HEK293 (cell line): ENCODE data around the gene SIK3.
A peak's percentile ranks its signal among the peaks of the same experiment; 100 is the strongest.

Source experiments
- KLF17 ChIP-seq: fragments of 450-650 bp; formaldehyde crosslinking; IDR thresholded peaks from 2 replicates; pipeline ENCODE4 v1.5.1; 2016; ENCODE audit warnings: missing biosample characterization, missing genetic modification characterization
- KLF8 ChIP-seq: fragments of 450-650 bp; formaldehyde crosslinking; IDR thresholded peaks from 2 replicates; pipeline ENCODE4 v1.5.1; 2016; ENCODE audit warnings: missing biosample characterization, missing genetic modification characterization
- PATZ1 ChIP-seq: fragments of 450-650 bp; formaldehyde crosslinking; IDR thresholded peaks from 2 replicates; pipeline ENCODE4 v1.5.1; 2016; ENCODE audit warnings: missing biosample characterization, missing genetic modification characterization
- PRDM2 ChIP-seq: fragments of 450-650 bp; formaldehyde crosslinking; IDR thresholded peaks from 2 replicates; pipeline ENCODE4 v1.5.1; 2016; ENCODE audit warnings: missing biosample characterization, missing genetic modification characterization, borderline replicate concordance
- REST ChIP-seq: fragments of 450-650 bp; formaldehyde crosslinking; IDR thresholded peaks from 2 replicates; pipeline ENCODE4 v1.5.1; 2016; ENCODE audit warnings: missing biosample characterization, missing genetic modification characterization
- TCF7L2 ChIP-seq: IDR thresholded peaks from 2 replicates; pipeline ENCODE4 v1.6.1; 2011; ENCODE audit warnings: low read depth, mild to moderate bottlenecking, inconsistent platforms, low read length, moderate library complexity, borderline replicate concordance
- YY1 ChIP-seq: fragments of 450-650 bp; formaldehyde crosslinking; IDR thresholded peaks from 2 replicates; pipeline ENCODE4 v1.5.1; 2018; ENCODE audit warnings: missing biosample characterization, missing genetic modification characterization
- ZNF157 ChIP-seq: fragments of 450-650 bp; formaldehyde crosslinking; IDR thresholded peaks from 2 replicates; pipeline ENCODE4 v1.5.1; 2016; ENCODE audit warnings: missing biosample characterization, missing genetic modification characterization
- ZNF280C ChIP-seq: fragments of 450-650 bp; formaldehyde crosslinking; IDR thresholded peaks from 2 replicates; pipeline ENCODE4 v1.5.1; 2016; ENCODE audit warnings: missing biosample characterization, missing genetic modification characterization
- ZNF324 ChIP-seq: fragments of 450-650 bp; formaldehyde crosslinking; IDR thresholded peaks from 2 replicates; pipeline ENCODE4 v1.5.1; 2016; ENCODE audit warnings: missing biosample characterization, missing genetic modification characterization
- ZNF394 ChIP-seq: fragments of 450-650 bp; formaldehyde crosslinking; IDR thresholded peaks from 2 replicates; pipeline ENCODE4 v1.5.1; 2016; ENCODE audit warnings: missing biosample characterization, missing genetic modification characterization, mild to moderate bottlenecking, moderate library complexity, borderline replicate concordance
- ZNF473 ChIP-seq: fragments of 450-650 bp; formaldehyde crosslinking; IDR thresholded peaks from 2 replicates; pipeline ENCODE4 v1.5.1; 2017; ENCODE audit warnings: missing biosample characterization, missing genetic modification characterization
- ZNF518A ChIP-seq: fragments of 450-650 bp; formaldehyde crosslinking; conservative IDR thresholded peaks from 2 replicates; pipeline ENCODE4 v1.5.1; 2016; ENCODE audit warnings: low read depth, missing biosample characterization, missing genetic modification characterization
- ZNF623 ChIP-seq: fragments of 450-650 bp; formaldehyde crosslinking; IDR thresholded peaks from 2 replicates; pipeline ENCODE4 v1.5.1; 2016; ENCODE audit warnings: missing biosample characterization, missing genetic modification characterization
- ZNF692 ChIP-seq: fragments of 450-650 bp; formaldehyde crosslinking; IDR thresholded peaks from 2 replicates; pipeline ENCODE4 v1.5.1; 2016; ENCODE audit warnings: missing biosample characterization, missing genetic modification characterization

The SIK3 gene

GRCh38 chr11:116951762-116952161 is 146.5 kb downstream of the SIK3 start (continued):
- TF ChIP-seq ZNF692 (tag by site-specific recombination), result no peak
- peak; percentile 80 for TF ChIP-seq ZNF518A (tag by site-specific recombination)
- TF ChIP-seq PATZ1 (tag by site-specific recombination), result no peak
- TF ChIP-seq PRDM2 (tag by site-specific recombination), result no peak
- TF ChIP-seq TCF7L2, result no peak
- peak; percentile 85 for TF ChIP-seq ZNF394 (tag by site-specific recombination)
- no peak for TF ChIP-seq YY1 (tag by site-specific recombination)
- TF ChIP-seq REST (tag by site-specific recombination), result peak; percentile 32; the same call in 1 of the 2 replicates
- peak; percentile 48; the same call in 1 of the 2 replicates for TF ChIP-seq ZNF623
- no peak for TF ChIP-seq ZNF157 (tag by site-specific recombination)
- TF ChIP-seq ZNF473 (tag by site-specific recombination), result no peak
- no peak for TF ChIP-seq ZNF280C (tag by site-specific recombination)
- TF ChIP-seq KLF17 (tag by site-specific recombination), result no peak
- no peak for TF ChIP-seq KLF8 (tag by site-specific recombination)
- no peak for TF ChIP-seq ZNF324 (tag by site-specific recombination)
